Measurements from ENCODE around the gene NCKAP1.
"Not testable (repeated sequence)": the region's sequence is repeated elsewhere in the genome, so short reads cannot be mapped to it uniquely, and the experiment has no call there.

Gene NCKAP1

GRCh38 chr2:183000846-183001245 lies 37.4 kb downstream of the NCKAP1 start:
- H3K4me3 ChIP-seq (ENCODE audit: low read length): no peak overlapping the region
- TF ChIP-seq, protein P1, sequence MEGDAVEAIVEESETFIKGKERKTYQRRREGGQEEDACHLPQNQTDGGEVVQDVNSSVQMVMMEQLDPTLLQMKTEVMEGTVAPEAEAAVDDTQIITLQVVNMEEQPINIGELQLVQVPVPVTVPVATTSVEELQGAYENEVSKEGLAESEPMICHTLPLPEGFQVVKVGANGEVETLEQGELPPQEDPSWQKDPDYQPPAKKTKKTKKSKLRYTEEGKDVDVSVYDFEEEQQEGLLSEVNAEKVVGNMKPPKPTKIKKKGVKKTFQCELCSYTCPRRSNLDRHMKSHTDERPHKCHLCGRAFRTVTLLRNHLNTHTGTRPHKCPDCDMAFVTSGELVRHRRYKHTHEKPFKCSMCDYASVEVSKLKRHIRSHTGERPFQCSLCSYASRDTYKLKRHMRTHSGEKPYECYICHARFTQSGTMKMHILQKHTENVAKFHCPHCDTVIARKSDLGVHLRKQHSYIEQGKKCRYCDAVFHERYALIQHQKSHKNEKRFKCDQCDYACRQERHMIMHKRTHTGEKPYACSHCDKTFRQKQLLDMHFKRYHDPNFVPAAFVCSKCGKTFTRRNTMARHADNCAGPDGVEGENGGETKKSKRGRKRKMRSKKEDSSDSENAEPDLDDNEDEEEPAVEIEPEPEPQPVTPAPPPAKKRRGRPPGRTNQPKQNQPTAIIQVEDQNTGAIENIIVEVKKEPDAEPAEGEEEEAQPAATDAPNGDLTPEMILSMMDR (conservative IDR thresholded peaks at IDR 0.05; ENCODE audit: low read depth, low read length): no peak
- no peak for DNase-seq (ENCODE audit: low read depth)

GRCh38 chr2:182999348-183000028 lies 38.8 kb downstream of the NCKAP1 start:
- H3K4me3 ChIP-seq (ENCODE audit: low read length): no peak overlapping the region
- DNase-seq (ENCODE audit: low read depth): no peak
- TF ChIP-seq, protein P1 (conservative IDR thresholded peaks at IDR 0.05; ENCODE audit: low read depth, low read length): no peak

DNA sequence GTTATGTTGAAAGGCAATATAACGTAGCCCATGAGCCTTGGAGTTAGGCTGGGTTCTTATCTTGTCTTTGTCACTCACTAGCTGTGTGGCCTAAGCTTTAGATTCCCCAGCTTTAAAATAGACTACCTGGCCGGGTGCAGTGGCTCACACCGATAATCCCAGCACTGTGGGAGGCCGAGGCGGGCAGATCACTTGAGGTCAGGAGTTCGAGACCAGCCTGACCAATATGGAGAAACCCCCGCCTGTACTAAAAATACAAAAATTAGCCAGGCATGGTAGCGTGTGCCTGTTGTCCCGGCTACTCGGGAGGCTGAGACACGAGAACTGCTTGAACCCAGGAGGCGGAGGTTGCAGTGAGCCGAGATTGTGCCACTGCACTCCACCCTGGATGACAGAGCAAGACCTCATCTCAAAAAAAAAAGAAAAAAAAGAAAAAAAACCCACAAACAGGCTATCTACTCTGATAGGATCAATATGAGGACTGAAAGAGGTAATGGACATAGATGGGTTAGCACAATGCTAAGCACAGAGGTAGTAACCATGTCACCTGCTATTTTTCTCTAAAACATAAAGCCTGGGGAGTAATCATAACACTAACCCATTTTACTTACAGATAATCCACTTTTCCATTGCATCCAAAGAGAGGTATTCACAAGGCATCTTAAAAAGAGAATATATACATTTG lies 43.9 kb downstream of the NCKAP1 start:
- TF ChIP-seq, protein P1 (conservative IDR thresholded peaks at IDR 0.05; ENCODE audit: low read depth, low read length): no peak
- H3K4me3 ChIP-seq (ENCODE audit: low read length): no peak overlapping the region
- no peak for DNase-seq (ENCODE audit: low read depth)

- no peak overlapping the region for H3K4me3 ChIP-seq (ENCODE audit: low read length)
- DNase-seq (ENCODE audit: low read depth): no peak
- TF ChIP-seq, protein P1 (conservative IDR thresholded peaks at IDR 0.05; ENCODE audit: low read depth, low read length): no peak
These were observed 55.3 kb downstream of the NCKAP1 start for GRCh38 chr2:182982941-182983340.

DNA sequence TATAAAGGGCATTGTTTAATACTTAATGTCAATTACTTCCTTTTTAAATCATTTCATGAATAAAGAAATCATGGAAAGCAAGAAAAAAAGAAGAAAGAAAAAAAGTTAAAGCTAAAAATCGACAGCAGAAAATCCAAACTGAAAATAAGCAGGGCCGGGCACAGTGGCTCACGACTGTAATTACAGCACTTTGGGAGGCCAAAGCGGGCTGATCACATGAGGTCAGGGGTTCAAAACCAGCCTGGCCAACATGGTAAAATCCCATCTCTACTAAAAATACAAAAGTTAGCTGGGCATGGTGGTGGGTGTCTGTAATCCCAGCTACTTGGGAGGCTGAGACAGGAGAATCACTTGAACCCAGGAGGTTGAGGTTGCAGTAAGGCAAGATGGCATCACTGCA lies 56.8 kb downstream of the NCKAP1 start:
- not testable (repeated sequence) for H3K4me3 ChIP-seq (ENCODE audit: low read length); DNase-seq (ENCODE audit: low read depth)

DNA sequence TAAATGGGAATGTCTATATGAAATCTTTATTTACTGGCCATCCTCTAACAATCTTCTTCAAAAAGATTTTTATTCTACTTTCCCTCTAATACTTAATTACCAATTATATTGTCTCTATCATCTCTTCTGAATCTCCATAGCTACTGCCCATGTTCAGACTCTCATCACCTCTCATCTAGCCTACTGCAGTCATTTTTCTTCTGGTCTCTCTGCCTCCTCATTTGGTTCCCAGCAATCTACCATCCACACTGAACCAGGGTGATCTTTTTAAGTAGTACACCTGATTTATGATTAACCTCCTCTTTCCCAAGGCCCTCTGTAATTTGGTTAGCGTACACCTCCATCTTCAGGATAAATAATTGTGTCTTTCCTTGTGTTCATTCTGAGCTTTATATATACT lies 57.6 kb downstream of the NCKAP1 start:
- no peak for DNase-seq (ENCODE audit: low read depth)
- TF ChIP-seq, protein P1 (conservative IDR thresholded peaks at IDR 0.05; ENCODE audit: low read depth, low read length): no peak
- H3K4me3 ChIP-seq (ENCODE audit: low read length): no peak overlapping the region

GRCh38 chr2:182980115-182980514 lies 58.1 kb downstream of the NCKAP1 start:
- H3K4me3 ChIP-seq (ENCODE audit: low read length): no peak overlapping the region
- TF ChIP-seq, protein P1 (conservative IDR thresholded peaks at IDR 0.05; ENCODE audit: low read depth, low read length): peak; percentile 34
- DNase-seq (ENCODE audit: low read depth): peak; percentile 12

All from retinal pigment epithelial cell (primary cell).